ENCODE measurements around the gene PDE6B. TPM values are rescaled to one million over a fixed set of nuclear protein-coding genes. Genes with fewer than 3 reads are reported as not detected.
A peak's percentile ranks its signal among the peaks of the same experiment; 100 is the strongest.

Gene PDE6B
- total RNA-seq, 1 experiment from 2014 or later = 10.8 TPM

DNA sequence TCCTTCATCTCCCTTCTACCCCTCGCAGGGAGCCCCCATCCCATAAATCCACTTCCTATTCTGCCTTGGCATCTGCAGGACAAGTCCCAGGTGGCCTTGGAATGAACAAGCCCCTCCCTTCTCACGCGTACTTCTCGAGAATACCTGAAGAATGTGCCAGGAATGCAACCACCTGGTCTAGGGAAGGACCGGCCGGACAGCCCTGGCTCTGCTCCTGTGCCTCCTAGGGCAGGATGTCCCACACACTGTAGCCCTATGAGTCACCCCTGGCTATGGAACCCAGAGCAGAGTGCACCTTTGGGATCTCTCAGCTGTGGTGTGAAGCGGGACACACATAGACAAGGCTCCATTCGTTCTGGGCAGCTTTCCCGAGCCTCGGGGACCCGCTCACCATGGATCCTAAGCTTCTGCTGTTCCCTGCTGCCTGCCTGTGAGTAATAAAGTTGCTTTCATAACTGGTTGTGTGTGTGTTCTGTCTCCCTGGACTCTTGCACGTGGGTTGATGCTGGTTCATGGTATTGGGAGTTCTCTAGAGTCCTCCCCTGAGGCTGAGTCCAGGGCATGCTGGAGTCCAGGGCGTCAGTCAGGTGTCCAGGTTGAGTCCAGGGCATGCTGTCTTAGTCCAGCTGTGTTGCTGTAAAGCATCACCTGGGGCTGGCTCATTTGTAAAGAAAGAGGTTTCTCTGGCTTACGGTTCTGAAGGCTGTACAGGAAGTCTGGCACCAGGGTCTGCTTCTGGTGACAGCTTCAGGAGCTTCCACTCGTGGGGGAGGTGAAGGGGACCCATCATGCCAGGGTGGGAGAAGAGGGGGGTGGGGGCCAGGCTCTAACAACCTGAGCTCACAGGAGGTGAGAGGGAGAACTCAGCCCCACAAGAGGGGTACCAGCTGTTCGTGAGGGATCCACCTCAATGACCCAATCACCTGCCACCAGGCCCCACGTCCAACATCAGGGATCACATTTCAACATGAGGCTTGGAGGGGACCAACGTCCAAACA, 7.4 kb upstream of the PDE6B start:
- Histone ChIP-seq H3K27ac (ENCODE audit: insufficient read length, low read depth, low read length) (no peak overlapping the region), H3K18ac (ENCODE audit: insufficient read length, low read depth, low read length) (no peak overlapping the region), H2BK20ac (ENCODE audit: low read depth, low read length, poor library complexity, severe bottlenecking) (no peak overlapping the region), H3K4me2 (ENCODE audit: insufficient read depth, insufficient read length, low read length) (no peak overlapping the region), H3K9me3 (ENCODE audit: control insufficient read depth, low read depth, low read length) (no peaks in the 10 kb centered on the region), H3K4ac (ENCODE audit: low read depth, low read length) (no peak overlapping the region), H3K23ac (ENCODE audit: insufficient read length, low read depth, low read length) (no peak overlapping the region), H2AK5ac (ENCODE audit: insufficient read length, low read length) (no peak overlapping the region), H4K91ac (ENCODE audit: insufficient read length, low read depth, low read length) (no peak overlapping the region), H3K79me2 (ENCODE audit: insufficient read depth, low read length) (no peaks in the 10 kb centered on the region; the same call in 1 of the 2 replicates), H3K27me3 (ENCODE audit: insufficient read depth, low read length) (no peaks in the 10 kb centered on the region; the same call in 1 of the 2 replicates), H3K23me2 (ENCODE audit: insufficient read length, low read depth, low read length, poor library complexity, severe bottlenecking) (no peaks in the 10 kb centered on the region), H4K8ac (replicated peaks; ENCODE audit: insufficient read length, low read depth, low read length) (no peak overlapping the region), H4K20me1 (ENCODE audit: control insufficient read depth, insufficient read depth, insufficient read length) (no peaks in the 10 kb centered on the region), H2BK120ac (ENCODE audit: low read depth, low read length, poor library complexity, severe bottlenecking) (no peak overlapping the region), H4K5ac (ENCODE audit: insufficient read length, low read depth, low read length) (no peak overlapping the region), H2BK15ac (ENCODE audit: low read depth, low read length) (no peak overlapping the region), H3K9ac (ENCODE audit: extremely low read depth, insufficient read length, low read length) (no peak overlapping the region), H2BK12ac (ENCODE audit: insufficient read length, low read depth, low read length) (no peak overlapping the region), H3K14ac (ENCODE audit: insufficient read depth, low read length) (peak overlapping the region; percentile 8; the same call in 1 of the 2 replicates), H2BK5ac (ENCODE audit: insufficient read length, low read length) (no peak overlapping the region), H2AFZ (ENCODE audit: low read length) (no peak overlapping the region), H3K79me1 (ENCODE audit: insufficient read depth, low read depth, low read length, poor library complexity, severe bottlenecking) (no peaks in the 10 kb centered on the region), H3K4me1 (ENCODE audit: insufficient read depth, low read length) (no peaks in the 10 kb centered on the region), H3K56ac (ENCODE audit: insufficient read length, low read depth, low read length) (no peak overlapping the region), H3T11ph (ENCODE audit: low read length) (no peak overlapping the region)
- peaks cover 61% of the 10 kb centered on the region for H3K27me3 Mint-ChIP-seq (ENCODE audit: low read depth)
- peak; percentile 70 for DNase-seq
- peaks cover 0 to 4% of the 10 kb centered on the region in 2 experiments; a peak in 1 of 4 replicates for H3K4me1 Mint-ChIP-seq
- peaks cover 0 to 2% of the 10 kb centered on the region in 2 experiments; a peak in 1 of 5 replicates for H3K9me3 Mint-ChIP-seq
- no peak overlapping the region for H3K4me3 Mint-ChIP-seq
- WGBS (ENCODE audit: extremely low coverage, insufficient read length, low lambda C conversion rate) = no CpG with 5 or more reads among the region's 18 CpGs
- TF ChIP-seq, protein P1, sequence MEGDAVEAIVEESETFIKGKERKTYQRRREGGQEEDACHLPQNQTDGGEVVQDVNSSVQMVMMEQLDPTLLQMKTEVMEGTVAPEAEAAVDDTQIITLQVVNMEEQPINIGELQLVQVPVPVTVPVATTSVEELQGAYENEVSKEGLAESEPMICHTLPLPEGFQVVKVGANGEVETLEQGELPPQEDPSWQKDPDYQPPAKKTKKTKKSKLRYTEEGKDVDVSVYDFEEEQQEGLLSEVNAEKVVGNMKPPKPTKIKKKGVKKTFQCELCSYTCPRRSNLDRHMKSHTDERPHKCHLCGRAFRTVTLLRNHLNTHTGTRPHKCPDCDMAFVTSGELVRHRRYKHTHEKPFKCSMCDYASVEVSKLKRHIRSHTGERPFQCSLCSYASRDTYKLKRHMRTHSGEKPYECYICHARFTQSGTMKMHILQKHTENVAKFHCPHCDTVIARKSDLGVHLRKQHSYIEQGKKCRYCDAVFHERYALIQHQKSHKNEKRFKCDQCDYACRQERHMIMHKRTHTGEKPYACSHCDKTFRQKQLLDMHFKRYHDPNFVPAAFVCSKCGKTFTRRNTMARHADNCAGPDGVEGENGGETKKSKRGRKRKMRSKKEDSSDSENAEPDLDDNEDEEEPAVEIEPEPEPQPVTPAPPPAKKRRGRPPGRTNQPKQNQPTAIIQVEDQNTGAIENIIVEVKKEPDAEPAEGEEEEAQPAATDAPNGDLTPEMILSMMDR (conservative IDR thresholded peaks at IDR 0.05) = no peak
- H3K36me3 Mint-ChIP-seq (ENCODE audit: insufficient read depth in 1 of 3, low read depth in 3 of 3) = no peaks in the 10 kb centered on the region; a peak in 1 of 7 replicates
- H3K27ac Mint-ChIP-seq = no peak overlapping the region

Measured in H9 (cell line).